ENCODE measurements around the gene FAM83C. TPM values are rescaled to one million over a fixed set of nuclear protein-coding genes. Genes with fewer than 3 reads are reported as not detected.

Gene FAM83C
- total and polyA plus RNA-seq, 9 of the 15 experiments (the other 6 are each of a cell fraction or from before 2014, with no cell fraction given) = not detected

- no peak for TF ChIP-seq RERE (CRISPR knock-in tag; IDR thresholded peaks at IDR 0.05; ENCODE audit: borderline replicate concordance)
- no peak for TF ChIP-seq ZBTB12 (CRISPR knock-in tag; IDR thresholded peaks at IDR 0.05)
- TF ChIP-seq E2F5 (CRISPR knock-in tag; IDR thresholded peaks at IDR 0.05) = no peak
- TF ChIP-seq ZNF79 (CRISPR knock-in tag; IDR thresholded peaks at IDR 0.05; ENCODE audit: low read depth) = no peak
- no peak for TF ChIP-seq SNAPC5 (CRISPR knock-in tag; IDR thresholded peaks at IDR 0.05)
These were observed 26.4 kb upstream of the FAM83C start (continued) for GRCh38 chr20:35318502-35319157.
